Right renal pelvis (tissue), 4 donors: ENCODE data around the gene SCD. TPM values are rescaled to one million over a fixed set of nuclear protein-coding genes. Genes with fewer than 3 reads are reported as not detected.
"Not testable (repeated sequence)": the region's sequence is repeated elsewhere in the genome, so short reads cannot be mapped to it uniquely, and the experiment has no call there.

ENCODE experiments used
- DNase-seq, 4 donors: peaks; one replicate each; pipeline ENCODE4 v3.0.0-alpha.2; 2013; ENCODE audit warnings: low read depth in 4 of 4, low spot score in 3 of 4, missing footprints in 1 of 4
- polyA plus RNA-seq, 4 donors: library from polyadenylated mRNA; unstranded; fragments of 120-200 nt; gene quantifications; one replicate each; pipeline ENCODE4 v1.2.1, GENCODE V29; 2013; ENCODE audit not compliant: insufficient read length in 4 of 4

Gene SCD
- 10 to 100 TPM; 33.6 to 50.3 (median 46.0) TPM for polyA plus RNA-seq

DNA sequence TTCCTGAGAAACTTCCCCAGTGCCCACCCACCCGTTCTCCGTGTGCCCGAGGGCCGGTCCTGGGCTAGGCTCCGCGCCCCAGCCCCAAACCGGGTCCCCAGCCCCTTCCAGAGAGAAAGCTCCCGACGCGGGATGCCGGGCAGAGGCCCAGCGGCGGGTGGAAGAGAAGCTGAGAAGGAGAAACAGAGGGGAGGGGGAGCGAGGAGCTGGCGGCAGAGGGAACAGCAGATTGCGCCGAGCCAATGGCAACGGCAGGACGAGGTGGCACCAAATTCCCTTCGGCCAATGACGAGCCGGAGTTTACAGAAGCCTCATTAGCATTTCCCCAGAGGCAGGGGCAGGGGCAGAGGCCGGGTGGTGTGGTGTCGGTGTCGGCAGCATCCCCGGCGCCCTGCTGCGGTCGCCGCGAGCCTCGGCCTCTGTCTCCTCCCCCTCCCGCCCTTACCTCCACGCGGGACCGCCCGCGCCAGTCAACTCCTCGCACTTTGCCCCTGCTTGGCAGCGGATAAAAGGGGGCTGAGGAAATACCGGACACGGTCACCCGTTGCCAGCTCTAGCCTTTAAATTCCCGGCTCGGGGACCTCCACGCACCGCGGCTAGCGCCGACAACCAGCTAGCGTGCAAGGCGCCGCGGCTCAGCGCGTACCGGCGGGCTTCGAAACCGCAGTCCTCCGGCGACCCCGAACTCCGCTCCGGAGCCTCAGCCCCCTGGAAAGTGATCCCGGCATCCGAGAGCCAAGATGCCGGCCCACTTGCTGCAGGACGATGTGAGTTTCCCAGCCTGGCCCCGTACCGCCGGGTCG is at the start of gene SCD:
TSS of gene SCD (plus strand) at position 469 of the 803 bp plus-strand sequence. CDS start at position 741, 272 bp downstream.
- DNase-seq = peak in 3 of 4 donors; percentile 60 to 78 (median 78)

GRCh38 chr10:100297242-100297641 is 49.8 kb upstream of the SCD start:
- no peak for DNase-seq

- not testable (repeated sequence) for DNase-seq
Measured at GRCh38 chr10:100301123-100301522, 45.9 kb upstream of the SCD start.

- DNase-seq = no peak
Measured at GRCh38 chr10:100303724-100304319, 43.2 kb upstream of the SCD start.

DNA sequence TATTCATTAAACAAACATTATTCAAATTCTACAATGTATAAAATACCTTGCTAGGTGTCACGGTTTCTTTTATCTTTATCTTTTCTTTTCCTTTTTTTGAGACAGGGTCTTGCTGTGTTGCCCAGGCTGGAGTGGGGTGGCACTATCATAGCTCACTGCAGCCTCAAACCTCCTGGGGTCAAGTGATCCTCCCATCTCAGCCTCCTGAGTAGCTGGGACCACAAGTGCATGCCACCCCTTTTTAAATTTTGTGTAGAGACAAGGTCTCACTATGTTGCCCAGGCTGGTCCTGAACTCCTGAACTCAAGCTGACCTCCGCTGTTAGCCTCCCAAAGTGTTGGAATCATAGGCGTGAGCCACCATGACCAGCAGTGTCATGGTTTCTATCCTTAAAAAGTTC is 42.6 kb upstream of the SCD start:
- no peak for DNase-seq

DNA sequence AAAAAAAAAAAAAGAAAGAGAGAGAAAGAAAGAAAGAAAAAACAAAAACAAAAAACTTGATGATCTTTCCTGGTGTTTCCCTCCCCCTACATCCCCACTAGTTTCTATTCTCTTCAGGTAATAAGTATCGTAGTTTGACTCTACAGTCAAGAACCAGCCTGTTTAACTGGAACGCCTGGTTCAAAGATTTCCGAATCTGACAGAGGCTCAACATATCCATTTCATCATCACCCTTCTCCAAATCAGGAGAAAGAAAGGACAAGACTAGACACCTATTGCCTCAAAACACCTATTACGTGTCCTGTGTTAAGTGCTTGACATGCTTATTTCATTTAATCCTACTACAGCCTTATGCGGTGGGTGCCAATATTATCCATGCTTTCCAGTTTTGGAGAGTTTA is 40.2 kb upstream of the SCD start:
- DNase-seq = no peak

- DNase-seq = no peak
Measured at GRCh38 chr10:100307684-100308083, 39.3 kb upstream of the SCD start.

DNA sequence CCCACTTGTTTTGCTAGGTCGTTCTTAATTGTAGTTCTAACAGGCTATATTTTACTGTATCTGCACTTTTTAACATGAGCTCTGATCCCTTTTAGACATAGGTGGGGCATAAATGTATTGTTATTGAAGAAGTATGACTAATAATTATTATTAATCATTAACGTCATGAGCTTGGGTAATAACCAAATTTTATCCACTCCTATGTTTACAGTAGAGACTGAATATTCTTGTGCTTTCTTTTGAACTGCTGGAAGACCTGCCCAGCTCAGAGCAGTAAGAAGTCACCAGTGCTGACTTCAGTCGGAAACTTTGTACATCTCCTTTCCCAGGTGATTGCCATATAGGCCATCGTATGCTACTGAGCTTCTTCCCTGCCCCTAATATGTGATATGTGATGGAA is 35.7 kb upstream of the SCD start:
- DNase-seq = no peak

DNA sequence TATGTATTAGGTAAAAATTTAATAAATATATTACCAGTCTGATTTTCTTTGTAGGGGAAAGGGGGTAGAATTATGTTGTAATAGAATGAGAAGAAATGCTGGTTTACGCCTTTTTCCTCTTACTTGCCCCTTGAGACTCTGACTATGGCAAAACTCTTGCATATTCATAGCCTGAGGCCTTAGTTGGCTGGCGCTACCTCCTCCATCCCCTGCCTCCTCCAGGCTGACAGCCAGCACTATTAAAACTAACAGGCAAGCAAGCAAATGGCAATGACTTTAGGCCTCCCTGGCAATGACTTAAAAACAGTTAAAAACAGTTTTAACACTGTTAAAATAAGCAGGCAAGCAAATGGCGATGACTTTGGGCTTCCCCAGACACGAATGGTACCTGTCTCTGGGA is 31.4 kb upstream of the SCD start:
- DNase-seq = no peak

DNA sequence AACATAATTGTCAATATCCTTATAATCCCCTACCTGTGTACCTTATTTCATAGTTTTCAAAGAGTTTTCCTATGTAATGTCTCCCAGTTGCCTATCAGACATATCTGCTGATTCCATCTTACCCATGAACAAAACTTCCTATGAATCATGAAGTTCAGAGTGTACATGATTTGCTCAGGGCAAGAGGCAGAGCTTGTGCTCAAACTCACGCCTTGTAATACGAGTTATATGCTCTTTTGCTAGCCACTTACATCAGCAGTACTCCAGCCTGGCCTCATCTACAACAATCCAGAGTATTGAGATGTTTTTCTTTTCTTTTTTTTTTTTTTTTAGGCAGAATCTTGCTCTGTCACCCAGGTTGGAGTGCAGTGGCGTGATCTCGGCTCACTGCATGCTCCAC is 28.8 kb upstream of the SCD start:
- DNase-seq = no peak

DNA sequence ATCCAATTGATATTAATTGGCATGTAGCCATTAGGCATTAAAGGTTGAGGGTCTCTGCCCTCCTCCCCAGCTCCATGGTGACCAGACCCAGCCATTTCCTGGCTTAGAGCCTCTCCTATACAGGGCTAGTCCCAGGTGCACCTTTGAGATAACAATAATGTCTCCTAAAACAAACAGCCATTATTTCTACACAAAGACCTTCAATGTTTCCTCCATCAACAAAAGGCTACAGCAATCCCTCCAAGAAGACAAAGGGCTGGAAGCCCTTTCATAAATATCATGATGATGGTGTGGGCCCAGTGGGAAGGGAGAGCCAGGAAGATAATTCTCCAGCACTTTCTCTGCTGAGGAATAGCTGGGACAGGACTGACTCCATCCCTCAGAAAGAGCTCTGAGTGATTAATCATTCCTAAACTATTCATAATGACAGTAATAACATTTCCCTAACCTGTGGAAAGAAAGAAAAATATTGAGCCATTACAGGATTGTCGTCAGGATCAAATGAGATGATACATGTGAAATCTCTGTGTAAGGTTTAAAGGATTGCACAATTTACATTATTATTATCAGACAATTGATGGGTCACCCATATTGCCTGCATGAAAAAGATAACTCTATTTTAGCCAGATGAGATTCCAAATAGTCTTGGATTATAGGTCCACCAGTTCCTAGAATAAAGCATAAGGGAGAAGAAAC is 27.2 kb upstream of the SCD start:
- DNase-seq = no peak

GRCh38 chr10:100325158-100325557 is 21.9 kb upstream of the SCD start:
- no peak for DNase-seq

- DNase-seq = no peak
Measured at GRCh38 chr10:100327007-100327717, 19.9 kb upstream of the SCD start.

GRCh38 chr10:100327718-100328009 is 19.4 kb upstream of the SCD start:
- DNase-seq = no peak

- no peak for DNase-seq
Measured at GRCh38 chr10:100328198-100328597, 18.8 kb upstream of the SCD start.

DNA sequence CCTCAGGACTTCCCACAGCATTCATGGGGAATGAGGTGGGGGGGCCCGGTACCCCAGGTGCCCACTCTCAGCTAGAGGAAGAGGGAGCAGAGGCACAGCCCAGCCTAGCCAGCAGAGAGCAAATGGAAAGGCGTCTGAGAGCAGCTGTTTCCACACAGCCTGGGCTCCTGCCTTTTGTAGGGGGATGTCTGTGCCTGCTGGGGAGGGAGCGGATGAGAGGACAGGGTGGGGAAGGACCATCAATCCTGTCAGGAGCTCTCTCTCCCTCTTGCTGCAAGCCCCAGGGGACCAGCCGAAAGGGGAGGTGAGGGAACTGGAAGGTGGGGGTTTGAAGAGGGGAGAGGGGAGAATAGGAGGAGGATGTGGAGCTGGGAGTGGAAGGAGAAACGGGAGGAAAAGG is 17.0 kb upstream of the SCD start, which contains the start of gene PKD2L1:
TSS of gene PKD2L1 (minus strand) at position 150 of the 400 bp plus-strand sequence. CDS start at position 25, 125 bp downstream.
- DNase-seq = no peak

- DNase-seq = no peak
Measured at GRCh38 chr10:100333106-100333505, 13.9 kb upstream of the SCD start.

DNA sequence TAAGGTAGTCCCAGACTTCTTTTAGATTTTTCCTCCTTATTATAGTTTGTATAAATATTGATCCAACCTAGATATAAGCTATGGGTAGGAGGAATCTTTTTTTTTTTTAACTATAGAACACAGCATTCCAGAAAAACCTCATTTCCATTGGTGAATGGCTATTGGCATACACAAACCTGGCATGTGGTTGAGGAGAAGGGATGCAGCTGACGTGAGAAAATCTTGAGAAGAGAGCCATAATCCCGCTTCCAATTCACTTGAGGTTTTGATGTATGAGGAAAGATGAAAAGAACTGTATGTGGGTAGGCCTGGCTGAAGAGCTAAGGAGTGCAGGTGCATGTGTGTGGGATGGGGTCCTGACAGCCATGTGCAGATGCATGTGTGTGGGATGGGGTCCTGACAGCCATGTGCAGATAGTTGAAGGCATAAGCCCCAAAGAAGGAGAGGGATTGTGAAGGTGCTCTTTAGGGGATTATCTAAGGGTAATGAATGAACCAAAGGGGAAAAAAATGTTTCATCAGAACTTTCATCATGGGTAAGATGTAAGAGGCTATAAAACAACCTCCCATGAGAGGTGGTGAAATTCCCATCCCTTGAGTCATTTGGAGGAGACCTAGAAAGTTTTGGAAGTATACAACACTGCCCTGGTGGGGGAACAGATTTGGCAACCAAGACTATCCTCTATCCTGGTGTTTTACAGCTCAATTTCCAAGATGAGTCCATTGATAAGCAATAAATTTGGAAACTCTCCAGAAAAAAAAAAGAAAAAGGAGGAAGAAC is 13.2 kb upstream of the SCD start:
- DNase-seq = no peak

DNA sequence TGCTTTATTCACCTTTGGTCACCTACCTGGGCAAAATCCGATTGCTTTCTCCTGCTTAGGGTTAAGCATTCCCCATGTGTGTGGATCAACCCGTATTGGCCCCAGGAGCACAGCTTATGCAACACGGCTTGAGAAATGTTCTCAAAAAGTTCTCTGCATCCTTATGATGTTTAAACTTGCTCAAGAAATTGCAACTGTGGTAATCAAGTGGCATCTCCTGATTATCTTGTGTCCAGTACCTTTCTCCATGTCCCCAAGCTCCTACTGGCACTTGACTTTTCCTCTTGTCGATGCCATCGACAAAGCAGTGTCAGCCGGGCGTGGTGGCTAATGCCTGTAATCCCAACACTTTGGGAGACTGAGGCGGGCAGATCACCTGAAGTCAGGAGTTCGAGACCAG is 12.3 kb upstream of the SCD start:
- no peak for DNase-seq

- peak; percentile 22 to 48 (median 31) for DNase-seq
Measured at GRCh38 chr10:100338434-100339036, 8.5 kb upstream of the SCD start.
